Common myeloid progenitor, CD34-positive (primary cell): ENCODE data around the gene GRHL1.

Experiments used
- CTCF ChIA-PET: fragments of 350-600 bp; sonication (Branson Sonifier 250); formaldehyde crosslinking; loops from one replicate; lab custom pipeline; 2021; ENCODE audit warnings: antibody characterized with exemption; lab: Charles Lee
- POLR2A ChIA-PET: fragments of 350-600 bp; sonication (Branson Sonifier 250); formaldehyde crosslinking; loops from one replicate; lab custom pipeline; 2021; ENCODE audit warnings: antibody characterized with exemption; lab: Charles Lee
- DNase-seq, 3 donors: peaks; one replicate each; pipeline versions ENCODE4 v3.0.0 to v3.0.0-alpha.2; 2013
- H3K27ac ChIP-seq, 2 experiments: 1 replicate in 1 of 2; 2 replicates in 1 of 2; pipeline ENCODE4 v1.7.0; 2013; ENCODE audit warnings: inconsistent platforms in 2 of 2, low read length in 2 of 2, mild to moderate bottlenecking in 2 of 2, low read depth in 1 of 2, moderate library complexity in 1 of 2; ENCODE audit not compliant: severe bottlenecking in 2 of 2, insufficient read depth in 1 of 2, poor library complexity in 1 of 2
- H3K27me3 ChIP-seq, 5 experiments: replicated peaks in 2 of 5; 1 replicate in 3 of 5; 2 replicates in 2 of 5; pipeline versions ENCODE4 v1.6.1 to v1.7.0; 2013; ENCODE audit warnings: low read length in 4 of 5, mild to moderate bottlenecking in 2 of 5, moderate library complexity in 2 of 5, inconsistent platforms in 1 of 5; ENCODE audit not compliant: insufficient read depth in 5 of 5, control insufficient read depth in 4 of 5
- H3K36me3 ChIP-seq, 4 experiments: 1 replicate in 2 of 4; 2 replicates in 2 of 4; pipeline versions ENCODE4 v1.6.1 to v1.7.0; 2013; ENCODE audit warnings: low read length in 3 of 4, control low read depth in 1 of 4, mild to moderate bottlenecking in 1 of 4; ENCODE audit not compliant: control insufficient read depth in 4 of 4, insufficient read depth in 4 of 4
- H3K4me1 ChIP-seq, 4 experiments: 1 replicate in 3 of 4; 2 replicates in 1 of 4; pipeline versions ENCODE4 v1.6.1 to v1.7.1; 2013; ENCODE audit warnings: low read length in 3 of 4, mild to moderate bottlenecking in 3 of 4, control low read depth in 1 of 4, inconsistent platforms in 1 of 4, moderate library complexity in 1 of 4; ENCODE audit not compliant: control insufficient read depth in 4 of 4, insufficient read depth in 4 of 4; ENCODE audit errors: control extremely low read depth in 1 of 4
- H3K4me3 ChIP-seq, 7 experiments: 1 replicate in 4 of 7; 2 replicates in 3 of 7; pipeline versions ENCODE4 v1.5.1 to v1.7.0; 2013; ENCODE audit warnings: mild to moderate bottlenecking in 7 of 7, low read length in 6 of 7, moderate library complexity in 6 of 7, inconsistent platforms in 2 of 7, low read depth in 2 of 7, control low read depth in 1 of 7; ENCODE audit not compliant: insufficient read depth in 4 of 7, control insufficient read depth in 1 of 7; ENCODE audit errors: extremely low read depth in 1 of 7
- H3K9me3 ChIP-seq, 5 experiments: 1 replicate in 4 of 5; 2 replicates in 1 of 5; pipeline versions ENCODE4 v1.6.1 to v1.7.1; 2013; ENCODE audit warnings: low read length in 4 of 5, mild to moderate bottlenecking in 2 of 5, inconsistent platforms in 1 of 5, low read depth in 1 of 5, moderate library complexity in 1 of 5; ENCODE audit not compliant: control insufficient read depth in 4 of 5, insufficient read depth in 2 of 5; ENCODE audit errors: control extremely low read depth in 1 of 5
- WGBS: methylation state at CpG from one replicate; pipeline ENCODE4 v1.1.5; 2013; ENCODE audit not compliant: insufficient coverage; 5-methylcytosine and 5-hydroxymethylcytosine counted together

Gene GRHL1

DNA sequence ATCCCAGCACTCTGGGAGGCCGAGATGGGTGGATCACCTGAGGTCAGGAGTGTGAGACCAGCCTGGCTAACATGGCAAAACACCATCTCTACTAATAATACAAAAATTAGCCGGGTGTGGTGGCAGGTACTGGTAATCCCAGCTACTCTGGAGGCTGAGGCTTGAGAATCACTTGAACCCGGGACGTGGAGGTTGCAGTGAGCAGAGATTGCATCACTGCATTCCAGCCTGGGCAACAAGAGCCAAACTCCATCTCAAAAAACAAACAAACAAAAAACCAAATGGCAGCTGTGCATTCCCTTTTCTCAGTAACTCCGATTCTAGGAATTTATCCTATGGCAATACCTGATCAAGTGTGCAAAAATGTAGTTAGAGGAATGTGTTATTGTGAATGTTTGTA is 4.7 kb upstream of the GRHL1 start:
- no peak overlapping the region for H3K4me3 ChIP-seq
- no peak overlapping the region for H3K27ac ChIP-seq
- WGBS = 95% methylated on average over 3 of the region's 5 CpGs
- CTCF ChIA-PET = no interaction called here
- peaks cover 0 to 7% (median 6%) of the 10 kb centered on the region in 4 experiments for H3K4me1 ChIP-seq
- peaks cover 0 to 36% (median 7%) of the 10 kb centered on the region in 5 experiments for H3K27me3 ChIP-seq
- no peaks in the 10 kb centered on the region for H3K9me3 ChIP-seq
- H3K36me3 ChIP-seq = no peaks in the 10 kb centered on the region
- POLR2A ChIA-PET = no interaction called here
- no peak for DNase-seq

DNA sequence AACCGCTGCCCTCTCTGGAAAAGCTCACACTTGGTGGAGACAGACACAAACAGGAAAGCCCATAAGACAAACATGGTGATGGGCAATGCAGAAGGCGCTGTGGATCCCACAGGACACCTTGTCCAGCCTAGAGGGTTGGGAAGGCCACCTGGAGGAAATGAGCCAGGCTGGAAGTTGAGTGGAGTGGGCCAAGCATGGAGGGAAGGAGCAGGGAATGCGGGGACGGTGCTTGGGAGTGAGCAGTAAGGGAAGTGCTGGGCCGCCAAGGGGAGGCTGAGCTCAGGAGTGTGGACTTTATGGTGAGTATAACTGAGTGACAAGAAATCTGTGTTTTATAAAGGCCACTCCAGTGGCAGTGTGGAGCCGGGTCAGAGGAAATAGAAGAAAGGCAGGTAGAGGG is 2.8 kb upstream of the GRHL1 start:
- peaks cover 0 to 13% (median 11%) of the 10 kb centered on the region in 4 experiments for H3K4me1 ChIP-seq
- no peaks in the 10 kb centered on the region for H3K36me3 ChIP-seq
- DNase-seq = no peak
- peaks cover 9 to 55% (median 12%) of the 10 kb centered on the region in 5 experiments for H3K27me3 ChIP-seq
- H3K4me3 ChIP-seq = no peak overlapping the region
- no peak overlapping the region for H3K27ac ChIP-seq
- no peaks in the 10 kb centered on the region for H3K9me3 ChIP-seq
- POLR2A ChIA-PET = no interaction called here
- CTCF ChIA-PET = no interaction called here
- WGBS = 98% methylated on average over 5 of the region's 6 CpGs

- Histone ChIP-seq H3K4me3 (no peak overlapping the region), H3K9me3 (no peaks in the 10 kb centered on the region), H3K36me3 (no peaks in the 10 kb centered on the region), H3K27me3 (peaks cover 14 to 61% (median 15%) of the 10 kb centered on the region in 5 experiments), H3K27ac (no peak overlapping the region), H3K4me1 (peaks cover 0 to 13% (median 11%) of the 10 kb centered on the region in 4 experiments)
- ChIA-PET POLR2A (no interaction called here), CTCF (no interaction called here)
- DNase-seq = no peak
- 93% methylated on average over 17 of the region's 23 CpGs for WGBS
Observed at GRCh38 chr2:9949239-9949991, 2.1 kb upstream of the GRHL1 start.

- no peaks in the 10 kb centered on the region for H3K9me3 ChIP-seq
- no peak overlapping the region for H3K27ac ChIP-seq
- H3K4me3 ChIP-seq = peak overlapping the region in 3 of 7 experiments; percentile 57 to 79 (median 74)
- CTCF ChIA-PET = no interaction called here
- H3K36me3 ChIP-seq = no peaks in the 10 kb centered on the region
- POLR2A ChIA-PET = no interaction called here
- H3K4me1 ChIP-seq = peaks cover 0 to 13% (median 11%) of the 10 kb centered on the region in 4 experiments
- DNase-seq = no peak
- H3K27me3 ChIP-seq = peaks cover 15 to 64% (median 18%) of the 10 kb centered on the region in 5 experiments
- WGBS = 94% methylated on average over 14 of the region's 14 CpGs
Observed at GRCh38 chr2:9949992-9950520, 1.4 kb upstream of the GRHL1 start.

DNA sequence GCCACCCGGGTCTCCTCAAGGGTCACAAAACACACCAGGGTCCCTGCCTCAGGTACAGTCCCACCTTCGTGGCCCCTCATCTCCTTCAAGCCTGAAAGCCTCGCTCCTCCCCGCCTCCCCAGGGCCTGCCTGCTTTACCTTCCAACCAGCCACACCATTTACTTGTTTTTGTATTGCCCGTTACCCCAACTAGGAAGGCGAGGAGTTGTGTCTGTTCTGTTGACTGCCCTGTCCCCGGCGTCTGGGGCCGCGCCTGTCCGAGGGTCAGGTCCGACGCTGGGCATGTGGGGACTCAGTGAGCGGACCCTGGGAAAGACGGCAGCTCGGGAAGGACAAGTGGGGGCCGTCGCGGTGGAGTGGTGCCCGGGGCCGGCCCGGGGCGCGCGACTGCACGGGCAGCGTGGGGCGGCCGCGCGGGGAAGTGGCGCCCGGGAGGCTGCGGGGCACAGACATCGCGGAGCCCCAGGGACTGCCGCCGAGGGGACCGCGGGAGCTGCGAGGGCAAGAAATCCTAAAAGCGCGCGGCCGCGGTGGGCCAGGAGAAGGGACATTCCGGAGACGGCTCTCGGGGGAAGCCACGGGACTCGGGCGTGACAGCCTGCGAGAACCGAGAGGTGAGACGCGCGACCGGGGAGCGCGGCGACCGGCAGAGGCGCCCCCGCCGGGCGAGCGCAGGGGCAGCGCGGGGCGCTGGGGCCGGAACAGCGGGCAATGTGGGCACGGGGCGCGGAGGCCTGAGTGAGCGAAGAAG is 797 bp upstream of the GRHL1 start:
- POLR2A ChIA-PET = no interaction called here
- CTCF ChIA-PET = no interaction called here
- Histone ChIP-seq H3K27ac (no peak overlapping the region), H3K36me3 (no peaks in the 10 kb centered on the region), H3K27me3 (peaks cover 12 to 66% (median 20%) of the 10 kb centered on the region in 5 experiments), H3K4me3 (peak overlapping the region; percentile 57 to 79 (median 65)), H3K4me1 (peaks cover 0 to 13% (median 11%) of the 10 kb centered on the region in 4 experiments), H3K9me3 (no peaks in the 10 kb centered on the region)
- 5% methylated on average over 68 of the region's 76 CpGs for WGBS
- peak; percentile 47 to 76 (median 67) for DNase-seq

DNA sequence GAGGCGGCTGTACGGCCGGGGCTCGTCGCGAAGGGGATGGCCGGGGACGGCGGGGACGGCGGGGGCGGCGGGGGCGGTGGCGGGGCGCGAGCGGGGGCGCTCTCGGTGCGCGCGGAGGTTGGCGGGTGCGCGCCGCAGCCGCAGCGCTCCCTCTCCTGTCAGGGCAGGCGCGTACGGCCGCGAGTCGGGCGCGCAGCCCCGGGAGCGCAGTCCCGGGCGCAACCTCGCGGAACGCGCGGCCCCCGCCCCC is 296 bp upstream of the GRHL1 start:
- peaks cover 12 to 63% (median 20%) of the 10 kb centered on the region in 5 experiments for H3K27me3 ChIP-seq
- H3K4me1 ChIP-seq = peaks cover 0 to 13% (median 11%) of the 10 kb centered on the region in 4 experiments
- no peaks in the 10 kb centered on the region for H3K9me3 ChIP-seq
- no peak for DNase-seq
- WGBS = 0% methylated on average over 36 of the region's 47 CpGs
- POLR2A ChIA-PET = no interaction called here
- no peak overlapping the region for H3K27ac ChIP-seq
- H3K36me3 ChIP-seq = no peaks in the 10 kb centered on the region
- CTCF ChIA-PET = no interaction called here
- peak overlapping the region; percentile 57 to 79 (median 65) for H3K4me3 ChIP-seq
